ENCODE results near the gene PHF21B. TPM values are rescaled to one million over a fixed set of nuclear protein-coding genes. Genes with fewer than 3 reads are reported as not detected.

PHF21B gene
- total RNA-seq, 1 donor from 2014 or later, result 4.6 TPM

- no peak for TF ChIP-seq CTCF (IDR thresholded peaks at IDR 0.05; ENCODE audit: unreplicated experiment)
- Mint-ChIP-seq H3K27me3 (ENCODE audit: unreplicated experiment) (peaks cover 2% of the 10 kb centered on the region), H3K4me1 (ENCODE audit: unreplicated experiment) (no peaks in the 10 kb centered on the region), H3K36me3 (ENCODE audit: low read depth, unreplicated experiment) (peaks cover 30% of the 10 kb centered on the region), H3K27ac (ENCODE audit: unreplicated experiment) (no peak overlapping the region), H3K9me3 (ENCODE audit: unreplicated experiment) (peaks cover 5% of the 10 kb centered on the region), H3K4me3 (ENCODE audit: unreplicated experiment) (no peak overlapping the region)
- no peak for DNase-seq (ENCODE audit: low spot score)
These were observed 94.4 kb downstream of the PHF21B start for GRCh38 chr22:44915441-44915840.

GRCh38 chr22:44914026-44914721 is 95.6 kb downstream of the PHF21B start:
- peaks cover 38% of the 10 kb centered on the region for H3K36me3 Mint-ChIP-seq (ENCODE audit: low read depth, unreplicated experiment)
- H3K4me1 Mint-ChIP-seq (ENCODE audit: unreplicated experiment), result no peaks in the 10 kb centered on the region
- no peak overlapping the region for H3K27ac Mint-ChIP-seq (ENCODE audit: unreplicated experiment)
- TF ChIP-seq CTCF (IDR thresholded peaks at IDR 0.05; ENCODE audit: unreplicated experiment), result no peak
- no peak for DNase-seq (ENCODE audit: low spot score)
- no peak overlapping the region for H3K4me3 Mint-ChIP-seq (ENCODE audit: unreplicated experiment)
- H3K9me3 Mint-ChIP-seq (ENCODE audit: unreplicated experiment), result peaks cover 5% of the 10 kb centered on the region
- peaks cover 2% of the 10 kb centered on the region for H3K27me3 Mint-ChIP-seq (ENCODE audit: unreplicated experiment)

GRCh38 chr22:44913198-44913983 is 96.4 kb downstream of the PHF21B start:
- Mint-ChIP-seq H3K4me3 (ENCODE audit: unreplicated experiment) (no peak overlapping the region), H3K4me1 (ENCODE audit: unreplicated experiment) (no peaks in the 10 kb centered on the region), H3K27me3 (ENCODE audit: unreplicated experiment) (no peaks in the 10 kb centered on the region), H3K36me3 (ENCODE audit: low read depth, unreplicated experiment) (peaks cover 38% of the 10 kb centered on the region), H3K27ac (ENCODE audit: unreplicated experiment) (no peak overlapping the region), H3K9me3 (ENCODE audit: unreplicated experiment) (peaks cover 5% of the 10 kb centered on the region)
- peak; percentile 31 for TF ChIP-seq CTCF (IDR thresholded peaks at IDR 0.05; ENCODE audit: unreplicated experiment)
- no peak for DNase-seq (ENCODE audit: low spot score)

GRCh38 chr22:44909241-44909640 is 100.6 kb downstream of the PHF21B start:
- no peak overlapping the region for H3K27ac Mint-ChIP-seq (ENCODE audit: unreplicated experiment)
- peaks cover 37% of the 10 kb centered on the region for H3K36me3 Mint-ChIP-seq (ENCODE audit: low read depth, unreplicated experiment)
- DNase-seq (ENCODE audit: low spot score), result no peak

More at GRCh38 chr22:44909241-44909640, 100.6 kb downstream of the PHF21B start:
- no peak for TF ChIP-seq CTCF (IDR thresholded peaks at IDR 0.05; ENCODE audit: unreplicated experiment)
- Mint-ChIP-seq H3K9me3 (ENCODE audit: unreplicated experiment) (peaks cover 5% of the 10 kb centered on the region), H3K4me1 (ENCODE audit: unreplicated experiment) (no peaks in the 10 kb centered on the region), H3K27me3 (ENCODE audit: unreplicated experiment) (peaks cover 3% of the 10 kb centered on the region), H3K4me3 (ENCODE audit: unreplicated experiment) (no peak overlapping the region)

Measured in endothelial cell (in vitro differentiated cells).